GM12878 (cell line): ENCODE results near the gene SPAG16. TPM values are rescaled to one million over a fixed set of nuclear protein-coding genes. Genes with fewer than 3 reads are reported as not detected.

Experiments
- ATAC-seq: fragments of 200-7000 bp; cut with Tn5 transposase; 3 replicates; pipeline ENCODE4 v1.9.1; 2020; ENCODE audit warnings: mild to moderate bottlenecking, moderate library complexity
- BruUV-seq: library from RNA; stranded (reverse); fragments of 400-500 nt; replicated peaks from 2 replicates; lab custom pipeline; 2021; lab: Mats Ljungman, UMichigan
- CTCF ChIA-PET: fragments of 300-600 bp; sonication (Branson Sonifier 250); formaldehyde crosslinking; extraction: SDS; loops from one replicate; lab custom pipeline; 2021; ENCODE audit warnings: inconsistent platforms; lab: Yijun Ruan, JAX
- POLR2A ChIA-PET: fragments of 350-600 bp; formaldehyde crosslinking; extraction: SDS; loops from one replicate; lab custom pipeline; 2021; ENCODE audit warnings: inconsistent platforms; lab: Charles Lee
- RAD21 ChIA-PET: fragments of 300-600 bp; sonication (Branson Sonifier 250); formaldehyde crosslinking; loops from one replicate; lab custom pipeline; 2023; ENCODE audit warnings: antibody characterized with exemption; ENCODE audit not compliant: unreplicated experiment; lab: Charles Lee
- SMC1A ChIA-PET: fragments of 300-600 bp; sonication (Branson Sonifier 250); formaldehyde crosslinking; loops from one replicate; lab custom pipeline; 2023; ENCODE audit not compliant: unreplicated experiment, uncharacterized antibody; lab: Charles Lee
- DNase-seq: peaks from one replicate; pipeline ENCODE4 v3.0.0-alpha.2; 2011; ENCODE audit warnings: low read depth, low spot score
- FAIRE-seq: peaks from 3 replicates; lab custom pipeline; 2011; peaks lifted over from hg19 to GRCh38; lab: Jason Lieb, UNC
- H2AFZ ChIP-seq: 2 replicates; pipeline ENCODE4 v1.6.0; 2011; ENCODE audit warnings: low read depth, low read length, control low read depth; ENCODE audit not compliant: control insufficient read depth
- H3K27ac ChIP-seq: 2 replicates; pipeline ENCODE4 v1.5.1; 2011; ENCODE audit warnings: control low read depth; ENCODE audit not compliant: control insufficient read depth, insufficient read depth
- H3K27me3 ChIP-seq, 2 experiments: replicated peaks in 1 of 2; 2 replicates each; pipeline versions ENCODE4 v1.6.0 to v1.6.1; 2011; ENCODE audit warnings: low read length in 1 of 2; ENCODE audit not compliant: control insufficient read depth in 2 of 2, insufficient read depth in 2 of 2
- H3K36me3 ChIP-seq, 2 experiments: 2 replicates each; pipeline ENCODE4 v1.5.1; 2011; ENCODE audit warnings: low read length in 1 of 2; ENCODE audit not compliant: control insufficient read depth in 2 of 2, insufficient read depth in 2 of 2
- H3K4me1 ChIP-seq: 2 replicates; pipeline ENCODE4 v1.6.1; 2011; ENCODE audit warnings: mild to moderate bottlenecking, low read length, moderate library complexity, mixed read lengths; ENCODE audit not compliant: control insufficient read depth, insufficient read depth
- H3K4me2 ChIP-seq: 2 replicates; pipeline ENCODE4 v1.6.0; 2011; ENCODE audit warnings: control low read depth; ENCODE audit not compliant: control insufficient read depth, insufficient read depth
- H3K4me3 ChIP-seq: fragments of 200-600 bp; sonication (generic); 2 replicates; pipeline ENCODE4 v1.5.1; 2016
- H3K79me2 ChIP-seq: 2 replicates; pipeline ENCODE4 v1.6.0; 2011; ENCODE audit warnings: low read length; ENCODE audit not compliant: control insufficient read depth, insufficient read depth
- H3K9ac ChIP-seq: 2 replicates; pipeline ENCODE4 v1.8.0; 2011; ENCODE audit warnings: low read length, control low read depth, mixed read lengths; ENCODE audit not compliant: control insufficient read depth, insufficient read depth
- H3K9me3 ChIP-seq: replicated peaks from 3 replicates; pipeline ENCODE4 v1.5.1; 2011; ENCODE audit warnings: mild to moderate bottlenecking, low read length; ENCODE audit not compliant: control insufficient read depth, insufficient read depth
- H4K20me1 ChIP-seq: 2 replicates; pipeline ENCODE4 v1.6.0; 2011; ENCODE audit not compliant: control insufficient read depth, insufficient read depth
- BHLHE40 ChIP-seq, 2 experiments: fragments of 450-650 bp in 1 of 2; IDR thresholded peaks; 2 replicates each; pipeline ENCODE4 v1.6.1; 2011 to 2017; ENCODE audit warnings: low read depth in 2 of 2, borderline replicate concordance in 1 of 2, improper control_type of control experiment in 1 of 2, low read length in 1 of 2, mild to moderate bottlenecking in 1 of 2
- CEBPB ChIP-seq, 2 experiments: fragments of 150-350 bp in 1 of 2; IDR thresholded peaks; 2 replicates each; pipeline ENCODE4 v1.6.1; 2012 to 2014; ENCODE audit warnings: low read depth in 2 of 2, low read length in 2 of 2, borderline replicate concordance in 1 of 2, inconsistent platforms in 1 of 2
- CREB1 ChIP-seq: IDR thresholded peaks from 2 replicates; pipeline ENCODE4 v1.6.1; 2012; ENCODE audit warnings: low read depth, mild to moderate bottlenecking, inconsistent platforms
- CTCF ChIP-seq, 3 experiments: IDR thresholded peaks in 2 of 3; conservative IDR thresholded peaks in 1 of 3; 2 replicates each; pipeline ENCODE4 v1.5.1; 2011; ENCODE audit warnings: low read depth in 3 of 3, low read length in 3 of 3, mild to moderate bottlenecking in 3 of 3, control low read depth in 2 of 3, moderate library complexity in 2 of 3, inconsistent platforms in 1 of 3, mixed read lengths in 1 of 3; ENCODE audit not compliant: control insufficient read depth in 2 of 3, insufficient read depth in 1 of 3; ENCODE audit errors: extremely low read depth in 1 of 3
- ELK1 ChIP-seq: IDR thresholded peaks from 2 replicates; pipeline ENCODE4 v1.6.1; 2012; ENCODE audit warnings: low read depth, low read length, improper control_type of control experiment
- EP300 ChIP-seq, 2 experiments: fragments of 150-350 bp in 1 of 2; IDR thresholded peaks; 2 replicates each; pipeline ENCODE4 v1.6.1; 2011 to 2012; ENCODE audit warnings: low read depth in 2 of 2, low read length in 2 of 2, borderline replicate concordance in 1 of 2, improper control_type of control experiment in 1 of 2, inconsistent platforms in 1 of 2; ENCODE audit not compliant: control insufficient read depth in 1 of 2
- FOXK2 ChIP-seq: fragments of 450-650 bp; IDR thresholded peaks from 2 replicates; pipeline ENCODE4 v1.6.1; 2017; ENCODE audit warnings: mild to moderate bottlenecking, moderate library complexity
- MLLT1 ChIP-seq: fragments of 450-650 bp; IDR thresholded peaks from 2 replicates; pipeline ENCODE4 v1.6.1; 2016; ENCODE audit warnings: mild to moderate bottlenecking
- NFXL1 ChIP-seq: fragments of 450-650 bp; IDR thresholded peaks from 2 replicates; pipeline ENCODE4 v1.6.1; 2017; ENCODE audit warnings: antibody characterized with exemption, mild to moderate bottlenecking, borderline replicate concordance
- RELA ChIP-seq: fragments of 450-650 bp; IDR thresholded peaks from 2 replicates; pipeline ENCODE4 v1.8.0; 2014; ENCODE audit warnings: borderline replicate concordance; ENCODE audit not compliant: partially characterized antibody
- RFX5 ChIP-seq: IDR thresholded peaks from 2 replicates; pipeline ENCODE4 v1.6.1; 2011; ENCODE audit warnings: low read depth, low read length, improper control_type of control experiment
- SMC3 ChIP-seq: IDR thresholded peaks from 2 replicates; pipeline ENCODE4 v1.6.1; 2011; ENCODE audit warnings: low read length, improper control_type of control experiment, borderline replicate concordance
- TAF1 ChIP-seq: IDR thresholded peaks from 2 replicates; pipeline ENCODE4 v1.6.1; 2011; ENCODE audit warnings: mild to moderate bottlenecking, low read depth, low read length, borderline replicate concordance
- YBX1 ChIP-seq: fragments of 450-650 bp; IDR thresholded peaks from 2 replicates; pipeline ENCODE4 v1.6.1; 2016; ENCODE audit warnings: antibody characterized with exemption
- ZBTB33 ChIP-seq: fragments of 450-650 bp; IDR thresholded peaks from 2 replicates; pipeline ENCODE4 v1.6.1; 2017; ENCODE audit warnings: mild to moderate bottlenecking
- WGBS: methylation state at CpG from one replicate; pipeline ENCODE4 v1.1.6; 2016; ENCODE audit warnings: low lambda C conversion rate; ENCODE audit not compliant: insufficient replicate concordance, insufficient coverage; ENCODE audit errors: missing lambda C conversion rate; 5-methylcytosine and 5-hydroxymethylcytosine counted together
- in situ Hi-C: fragments of 300-500 bp; cut with MboI; formaldehyde crosslinking; loops from 9 replicates; pipeline ENCODE4 v1.14.3; 2018; ENCODE audit warnings: mixed read lengths
- intact Hi-C: fragments of 100-400 bp; cut with micrococcal nuclease; formaldehyde crosslinking; loops from one replicate; pipeline ENCODE4 v1.14.2; 2022; ENCODE audit not compliant: unreplicated experiment
- polyA plus RNA-seq, 11 experiments: library from polyadenylated mRNA; depleted of rRNA in 4 of 11; unstranded in 6 of 11; stranded (reverse) in 5 of 11; fragments of >200 nt; fragmentation: Nextera tagmentation in 4 of 11; fragmentation: Illumina TruSeq in 1 of 11; extraction: Ambion mirVana in 4 of 11; extraction: Trizol in 1 of 11; gene quantifications; 1 replicate in 1 of 11; 2 replicates in 10 of 11; pipeline versions ENCODE4 v1.2.1 to v1.2.3, GENCODE V29; 2011 to 2016; ENCODE audit warnings: inconsistent platforms in 2 of 11, missing spikeins in 2 of 11, low read depth in 1 of 11
- total RNA-seq, 4 experiments: library from RNA; depleted of rRNA in 3 of 4; stranded (reverse); fragments of >200 nt in 3 of 4; fragmentation: Illumina TruSeq in 1 of 4; extraction: Trizol in 1 of 4; gene quantifications; 2 replicates each; pipeline versions ENCODE4 v1.2.1 to v1.2.3, GENCODE V29; 2013 to 2021

Gene SPAG16
- total and polyA plus RNA-seq, 10 of the 15 experiments (the other 5 are each of a cell fraction or from before 2014, with no cell fraction given): 6.0 to 25.0 (median 15.2) TPM

- TF ChIP-seq FOXK2 (no peak), CEBPB (IDR thresholded peaks at IDR 0.05; ENCODE audit: borderline replicate concordance in 1 of 2, low read depth in 2 of 2, low read length in 2 of 2) (no peak), MLLT1 (no peak), RELA (no peak), BHLHE40 (IDR thresholded peaks at IDR 0.05; ENCODE audit: borderline replicate concordance in 1 of 2, low read depth in 2 of 2, low read length in 1 of 2) (no peak), ELK1 (no peak), ZBTB33 (no peak), TAF1 (no peak), CTCF (IDR thresholded peaks at IDR 0.05 in 2 of 3, conservative IDR thresholded peaks at IDR 0.05 in 1 of 3; ENCODE audit: control insufficient read depth in 2 of 3, extremely low read depth in 1 of 3, insufficient read depth in 1 of 3, low read depth in 3 of 3, low read length in 3 of 3) (peak in 1 of 3 experiments; percentile 28; a peak in 2 of 6 replicates), RFX5 (no peak), YBX1 (no peak), CREB1 (no peak), EP300 (IDR thresholded peaks at IDR 0.05; ENCODE audit: borderline replicate concordance in 1 of 2, control insufficient read depth in 1 of 2, low read depth in 2 of 2, low read length in 2 of 2) (no peak), SMC3 (peak; percentile 52; the same call in 1 of the 2 replicates), NFXL1 (no peak)
- TF ChIP-seq, all 136 proteins: peak for 2
- Histone ChIP-seq H3K9ac (no peak overlapping the region), H3K9me3 (no peaks in the 10 kb centered on the region), H3K4me2 (no peak overlapping the region), H2AFZ (no peak overlapping the region), H3K27ac (no peak overlapping the region), H3K36me3 (no peaks in the 10 kb centered on the region), H3K4me3 (no peak overlapping the region), H3K4me1 (no peaks in the 10 kb centered on the region), H3K27me3 (no peaks in the 10 kb centered on the region), H3K79me2 (no peaks in the 10 kb centered on the region), H4K20me1 (no peaks in the 10 kb centered on the region)
- CTCF ChIA-PET: interaction anchor here (0.8 to 1.0 kb wide), 2 partner anchors 14 to 40 kb away, joined by 3 read pairs; no protein-coding TSS in a partner anchor
- ATAC-seq (peak; percentile 53; the same call in 2 of the 3 replicates), FAIRE-seq (no peak), DNase-seq (no peak)
- SMC1A ChIA-PET: interaction anchor here (1.4 kb wide), 1 partner anchor 40 kb away, joined by 3 read pairs; no protein-coding TSS in a partner anchor
- intact Hi-C loops: loop anchor here (5.0 kb wide), 1 partner anchor 126 kb away; no protein-coding TSS in a partner anchor
- POLR2A ChIA-PET: no interaction called here
- WGBS: 0% methylated on average over 1 of the region's 1 CpG
- in situ Hi-C loops: no loop called here
- RAD21 ChIA-PET: no interaction called here
- BruUV-seq: no TSS peak
Observed at GRCh38 chr2:213806125-213806726, 522.0 kb downstream of the SPAG16 start.
